WI38 (cell line): ENCODE results near the gene CSTF2.
A peak's percentile ranks its signal among the peaks of the same experiment; 100 is the strongest.

Experiments used
- H3K4me3 ChIP-seq: 2 replicates; pipeline ENCODE4 v1.5.1; 2011; ENCODE audit warnings: low read depth, mild to moderate bottlenecking, control low read depth, low read length
- TF ChIP-seq, protein P1 (sequence below): IDR thresholded peaks from 2 replicates; pipeline ENCODE4 v1.5.1; 2012; ENCODE audit warnings: low read depth, mild to moderate bottlenecking, control low read depth, low read length

The CSTF2 gene

DNA sequence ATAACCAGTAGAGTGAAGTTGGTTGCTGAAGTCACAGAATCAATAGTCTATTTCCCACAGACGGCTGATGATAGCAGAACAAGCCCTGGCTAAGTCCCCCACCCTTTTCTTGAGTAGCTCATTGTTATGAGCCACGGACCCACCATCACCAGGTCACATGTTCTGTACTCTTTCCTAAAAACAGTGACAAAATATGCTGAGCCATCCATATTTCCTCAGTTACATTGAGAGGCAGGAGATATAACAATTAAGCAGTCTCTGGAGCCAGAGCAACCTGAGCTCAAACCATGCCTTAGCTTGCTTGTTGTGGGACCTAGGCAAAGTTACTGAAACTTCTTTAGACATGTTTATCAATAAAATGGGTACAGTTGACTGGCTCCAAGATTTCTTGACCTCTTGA lies 2.9 kb upstream of the CSTF2 start:
- H3K4me3 ChIP-seq, result no peak overlapping the region
- TF ChIP-seq, protein P1, sequence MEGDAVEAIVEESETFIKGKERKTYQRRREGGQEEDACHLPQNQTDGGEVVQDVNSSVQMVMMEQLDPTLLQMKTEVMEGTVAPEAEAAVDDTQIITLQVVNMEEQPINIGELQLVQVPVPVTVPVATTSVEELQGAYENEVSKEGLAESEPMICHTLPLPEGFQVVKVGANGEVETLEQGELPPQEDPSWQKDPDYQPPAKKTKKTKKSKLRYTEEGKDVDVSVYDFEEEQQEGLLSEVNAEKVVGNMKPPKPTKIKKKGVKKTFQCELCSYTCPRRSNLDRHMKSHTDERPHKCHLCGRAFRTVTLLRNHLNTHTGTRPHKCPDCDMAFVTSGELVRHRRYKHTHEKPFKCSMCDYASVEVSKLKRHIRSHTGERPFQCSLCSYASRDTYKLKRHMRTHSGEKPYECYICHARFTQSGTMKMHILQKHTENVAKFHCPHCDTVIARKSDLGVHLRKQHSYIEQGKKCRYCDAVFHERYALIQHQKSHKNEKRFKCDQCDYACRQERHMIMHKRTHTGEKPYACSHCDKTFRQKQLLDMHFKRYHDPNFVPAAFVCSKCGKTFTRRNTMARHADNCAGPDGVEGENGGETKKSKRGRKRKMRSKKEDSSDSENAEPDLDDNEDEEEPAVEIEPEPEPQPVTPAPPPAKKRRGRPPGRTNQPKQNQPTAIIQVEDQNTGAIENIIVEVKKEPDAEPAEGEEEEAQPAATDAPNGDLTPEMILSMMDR, result no peak

DNA sequence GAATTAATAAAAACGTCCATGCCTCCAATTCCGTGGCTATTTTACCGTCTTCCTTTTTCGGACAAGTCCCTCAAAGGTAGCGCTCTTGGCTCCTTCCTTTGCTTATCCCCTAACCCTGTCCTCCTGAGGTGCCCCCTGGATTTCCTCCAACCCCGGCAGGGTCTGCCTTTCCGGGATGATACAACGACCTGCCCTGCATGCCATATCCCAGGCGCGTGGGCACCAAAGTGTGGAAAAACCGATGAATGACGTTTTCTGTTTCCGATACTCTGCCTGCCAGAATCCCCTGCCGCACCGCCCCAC lies 706 bp upstream of the CSTF2 start:
- peak overlapping the region; percentile 79 for H3K4me3 ChIP-seq
- TF ChIP-seq, protein P1, result no peak

DNA sequence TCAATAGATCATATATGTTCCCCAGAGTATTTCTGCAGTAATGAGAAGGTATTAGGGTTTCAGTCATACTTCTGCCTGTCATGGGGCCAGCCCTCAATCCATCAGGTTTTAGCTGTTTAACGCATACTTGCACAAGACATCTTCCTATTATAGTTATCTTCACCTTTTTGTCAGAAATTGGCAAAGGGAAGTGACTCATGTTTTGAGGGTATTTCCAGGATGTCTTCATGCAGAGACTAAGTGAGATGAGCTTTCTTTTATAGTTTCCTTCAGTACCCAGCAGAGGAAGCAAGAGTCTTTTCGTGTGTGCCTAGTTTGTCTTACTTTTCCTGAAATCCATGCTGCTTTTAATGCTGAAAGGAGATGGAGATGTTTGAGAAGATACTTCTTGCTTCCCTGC lies 9.5 kb downstream of the CSTF2 start:
- H3K4me3 ChIP-seq, result no peak overlapping the region
- TF ChIP-seq, protein P1, result no peak

DNA sequence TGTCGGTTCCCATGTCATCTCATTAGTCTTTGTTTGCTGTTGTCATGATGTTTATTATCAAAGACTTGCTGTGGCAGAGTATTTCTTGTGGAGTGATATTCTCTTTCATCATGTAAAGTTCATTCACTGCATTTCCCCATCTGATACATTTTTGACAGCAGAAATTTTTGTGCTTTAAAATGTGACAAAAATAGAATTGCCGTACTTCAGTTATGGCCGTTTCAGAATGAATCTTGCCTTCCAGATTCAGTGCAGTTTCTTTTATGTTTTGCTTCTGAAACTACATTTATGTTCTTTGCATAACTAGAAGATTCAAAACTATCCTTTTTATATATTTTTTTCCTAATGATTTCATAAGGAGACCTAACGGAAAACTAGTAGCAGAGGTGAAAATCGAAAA lies 10.0 kb downstream of the CSTF2 start:
- TF ChIP-seq, protein P1, result no peak
- no peak overlapping the region for H3K4me3 ChIP-seq

DNA sequence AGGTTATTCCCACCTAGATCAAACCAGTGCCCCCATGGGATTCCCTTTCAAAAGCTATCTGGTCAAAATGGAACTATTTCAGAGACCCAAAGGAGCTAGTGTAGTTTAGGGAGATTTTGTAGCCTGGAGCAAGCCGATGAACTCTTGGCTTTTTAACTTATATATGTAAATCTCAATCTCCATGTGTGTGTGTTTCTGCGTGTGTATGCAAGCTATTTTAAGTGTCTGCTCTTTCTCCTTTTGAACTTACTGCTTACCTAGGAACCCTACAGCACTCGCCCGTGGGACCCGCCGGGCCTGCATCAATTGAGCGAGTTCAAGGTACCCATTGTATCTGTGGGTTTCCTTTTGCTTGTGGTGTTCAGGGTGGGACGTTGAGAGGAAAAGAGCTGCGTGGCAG lies 10.4 kb downstream of the CSTF2 start:
- no peak overlapping the region for H3K4me3 ChIP-seq
- TF ChIP-seq, protein P1, result no peak

DNA sequence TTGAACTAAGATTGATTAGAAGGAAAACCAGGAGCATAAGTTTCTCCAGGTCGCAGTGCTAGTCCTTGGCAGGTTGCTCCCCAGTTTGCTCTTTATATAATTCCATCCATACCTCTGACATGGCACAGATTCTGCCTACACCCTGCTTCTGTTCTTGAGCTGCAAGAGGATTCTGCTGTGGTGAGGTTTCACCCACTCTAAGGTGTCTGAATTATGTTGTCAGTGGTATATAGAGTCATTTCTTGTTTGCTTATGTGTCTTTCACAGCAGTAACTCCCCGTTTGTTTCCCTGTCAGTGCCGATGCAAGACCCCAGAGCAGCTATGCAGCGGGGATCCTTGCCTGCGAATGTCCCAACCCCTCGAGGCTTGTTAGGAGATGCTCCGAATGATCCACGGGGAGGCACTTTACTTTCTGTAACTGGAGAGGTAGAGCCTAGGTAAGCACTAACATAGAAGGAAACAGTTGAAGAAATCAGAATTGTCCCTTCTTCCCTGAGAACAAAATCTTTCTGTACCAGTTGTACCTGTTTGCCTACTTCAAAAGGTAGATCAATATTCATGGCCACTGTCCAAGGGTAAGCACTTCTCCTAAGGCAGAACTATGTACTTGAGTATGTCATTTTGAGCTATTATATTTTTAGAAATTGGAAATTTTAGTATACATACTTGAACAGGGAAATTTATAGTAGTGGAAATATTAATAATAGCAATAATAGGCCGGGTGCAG lies 11.2 kb downstream of the CSTF2 start:
- TF ChIP-seq, protein P1, result no peak

DNA sequence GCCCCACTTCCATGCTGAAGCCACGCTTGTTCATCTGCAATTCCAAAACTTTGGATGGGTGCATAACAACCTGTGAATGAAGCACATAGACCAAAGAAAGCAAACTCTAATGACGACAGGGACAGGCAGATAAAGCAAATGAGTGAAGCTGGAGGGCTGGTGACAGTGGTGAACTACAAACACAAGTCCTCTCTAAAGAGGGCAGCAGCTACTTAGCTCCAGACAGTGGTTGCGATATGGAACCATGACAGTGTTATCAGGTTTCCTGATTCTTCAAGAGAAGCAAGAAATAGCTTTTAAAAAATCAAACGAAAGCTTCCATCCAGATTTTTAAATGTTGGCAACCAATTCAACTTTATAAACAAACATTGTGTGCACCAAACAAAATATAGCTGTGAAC lies 30.1 kb downstream of the CSTF2 start:
- TF ChIP-seq, protein P1, result no peak
- H3K4me3 ChIP-seq, result no peak overlapping the region

More for the DNA sequence above, 11.2 kb downstream of the CSTF2 start:
- no peak overlapping the region for H3K4me3 ChIP-seq
